ENCODE data around the gene EDA.

DNA sequence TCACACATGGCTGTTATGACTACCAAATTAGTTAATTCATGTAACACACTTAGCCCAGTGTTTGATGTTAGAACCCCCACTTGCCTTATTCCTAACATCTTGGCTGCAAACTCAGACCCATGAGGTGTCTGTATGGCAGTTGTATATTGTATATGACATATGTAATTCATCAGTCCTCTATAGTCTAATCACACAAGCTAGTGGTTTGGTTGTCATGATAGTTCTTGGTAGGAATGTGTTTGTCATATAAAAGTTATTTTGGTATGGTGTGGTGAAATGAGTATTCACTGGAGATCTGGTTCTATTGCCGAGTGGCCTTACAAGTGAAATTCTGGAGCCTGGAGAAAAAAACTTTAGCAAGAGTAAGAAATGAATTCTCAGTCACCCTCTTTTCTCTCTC is 284.6 kb downstream of the EDA start:
- TF ChIP-seq, protein P1, sequence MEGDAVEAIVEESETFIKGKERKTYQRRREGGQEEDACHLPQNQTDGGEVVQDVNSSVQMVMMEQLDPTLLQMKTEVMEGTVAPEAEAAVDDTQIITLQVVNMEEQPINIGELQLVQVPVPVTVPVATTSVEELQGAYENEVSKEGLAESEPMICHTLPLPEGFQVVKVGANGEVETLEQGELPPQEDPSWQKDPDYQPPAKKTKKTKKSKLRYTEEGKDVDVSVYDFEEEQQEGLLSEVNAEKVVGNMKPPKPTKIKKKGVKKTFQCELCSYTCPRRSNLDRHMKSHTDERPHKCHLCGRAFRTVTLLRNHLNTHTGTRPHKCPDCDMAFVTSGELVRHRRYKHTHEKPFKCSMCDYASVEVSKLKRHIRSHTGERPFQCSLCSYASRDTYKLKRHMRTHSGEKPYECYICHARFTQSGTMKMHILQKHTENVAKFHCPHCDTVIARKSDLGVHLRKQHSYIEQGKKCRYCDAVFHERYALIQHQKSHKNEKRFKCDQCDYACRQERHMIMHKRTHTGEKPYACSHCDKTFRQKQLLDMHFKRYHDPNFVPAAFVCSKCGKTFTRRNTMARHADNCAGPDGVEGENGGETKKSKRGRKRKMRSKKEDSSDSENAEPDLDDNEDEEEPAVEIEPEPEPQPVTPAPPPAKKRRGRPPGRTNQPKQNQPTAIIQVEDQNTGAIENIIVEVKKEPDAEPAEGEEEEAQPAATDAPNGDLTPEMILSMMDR (conservative IDR thresholded peaks at IDR 0.05; ENCODE audit: low read length), result no peak
- TF ChIP-seq EZH2phosphoT487 (IDR thresholded peaks at IDR 0.05; ENCODE audit: borderline replicate concordance), result no peak

All from Loucy (cell line).